HL-60 (cell line): ENCODE results near the gene RAB44.

ENCODE experiments used
- DNase-seq, 2 experiments: peaks; one replicate each; pipeline ENCODE4 v3.0.0-alpha.2; 2010 to 2020; ENCODE audit warnings: low read depth in 1 of 2, low spot score in 1 of 2
- H3K27ac ChIP-seq: fragments of 250-450 bp; sonication (Bioruptor Pico); replicated peaks from 2 replicates; pipeline ENCODE4 v1.5.1; 2020; ENCODE audit warnings: mild to moderate bottlenecking, moderate library complexity
- H3K27me3 ChIP-seq: fragments of 250-450 bp; sonication (Bioruptor Pico); 2 replicates; pipeline ENCODE4 v1.5.1; 2021; ENCODE audit warnings: mild to moderate bottlenecking, moderate library complexity; ENCODE audit not compliant: insufficient read depth, poor library complexity, severe bottlenecking
- H3K4me3 ChIP-seq: replicated peaks from 2 replicates; pipeline ENCODE4 v1.5.1; 2011; ENCODE audit warnings: mild to moderate bottlenecking, control low read depth, low read length; ENCODE audit not compliant: insufficient read depth
- GABPA ChIP-seq: IDR thresholded peaks from 2 replicates; pipeline ENCODE4 v1.6.1; 2012; ENCODE audit warnings: low read depth
- POLR2AphosphoS5 ChIP-seq: IDR thresholded peaks from 2 replicates; pipeline ENCODE4 v1.6.1; 2012; ENCODE audit warnings: low read depth
- SPI1 ChIP-seq: IDR thresholded peaks from 2 replicates; pipeline ENCODE4 v1.6.1; 2012; ENCODE audit warnings: low read depth, mild to moderate bottlenecking, borderline replicate concordance
- TF ChIP-seq, protein P1 (sequence below): IDR thresholded peaks from one replicate; pipeline ENCODE4 v1.5.1; 2011; ENCODE audit warnings: low read length, control low read depth, inconsistent platforms; ENCODE audit not compliant: insufficient read depth
- TF ChIP-seq, protein P2 (sequence below): IDR thresholded peaks from 2 replicates; pipeline ENCODE4 v1.6.1; 2012; ENCODE audit warnings: low read depth; ENCODE audit not compliant: insufficient replicate concordance

The RAB44 gene

GRCh38 chr6:36758516-36759147 lies 61.0 kb downstream of the RAB44 start:
- Histone ChIP-seq H3K27ac (no peak overlapping the region), H3K27me3 (no peaks in the 10 kb centered on the region), H3K4me3 (no peak overlapping the region)
- DNase-seq: no peak
- TF ChIP-seq GABPA: no peak
- TF ChIP-seq, protein P1, sequence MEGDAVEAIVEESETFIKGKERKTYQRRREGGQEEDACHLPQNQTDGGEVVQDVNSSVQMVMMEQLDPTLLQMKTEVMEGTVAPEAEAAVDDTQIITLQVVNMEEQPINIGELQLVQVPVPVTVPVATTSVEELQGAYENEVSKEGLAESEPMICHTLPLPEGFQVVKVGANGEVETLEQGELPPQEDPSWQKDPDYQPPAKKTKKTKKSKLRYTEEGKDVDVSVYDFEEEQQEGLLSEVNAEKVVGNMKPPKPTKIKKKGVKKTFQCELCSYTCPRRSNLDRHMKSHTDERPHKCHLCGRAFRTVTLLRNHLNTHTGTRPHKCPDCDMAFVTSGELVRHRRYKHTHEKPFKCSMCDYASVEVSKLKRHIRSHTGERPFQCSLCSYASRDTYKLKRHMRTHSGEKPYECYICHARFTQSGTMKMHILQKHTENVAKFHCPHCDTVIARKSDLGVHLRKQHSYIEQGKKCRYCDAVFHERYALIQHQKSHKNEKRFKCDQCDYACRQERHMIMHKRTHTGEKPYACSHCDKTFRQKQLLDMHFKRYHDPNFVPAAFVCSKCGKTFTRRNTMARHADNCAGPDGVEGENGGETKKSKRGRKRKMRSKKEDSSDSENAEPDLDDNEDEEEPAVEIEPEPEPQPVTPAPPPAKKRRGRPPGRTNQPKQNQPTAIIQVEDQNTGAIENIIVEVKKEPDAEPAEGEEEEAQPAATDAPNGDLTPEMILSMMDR: no peak
- TF ChIP-seq POLR2AphosphoS5: no peak
- TF ChIP-seq SPI1: no peak
- TF ChIP-seq, protein P2, sequence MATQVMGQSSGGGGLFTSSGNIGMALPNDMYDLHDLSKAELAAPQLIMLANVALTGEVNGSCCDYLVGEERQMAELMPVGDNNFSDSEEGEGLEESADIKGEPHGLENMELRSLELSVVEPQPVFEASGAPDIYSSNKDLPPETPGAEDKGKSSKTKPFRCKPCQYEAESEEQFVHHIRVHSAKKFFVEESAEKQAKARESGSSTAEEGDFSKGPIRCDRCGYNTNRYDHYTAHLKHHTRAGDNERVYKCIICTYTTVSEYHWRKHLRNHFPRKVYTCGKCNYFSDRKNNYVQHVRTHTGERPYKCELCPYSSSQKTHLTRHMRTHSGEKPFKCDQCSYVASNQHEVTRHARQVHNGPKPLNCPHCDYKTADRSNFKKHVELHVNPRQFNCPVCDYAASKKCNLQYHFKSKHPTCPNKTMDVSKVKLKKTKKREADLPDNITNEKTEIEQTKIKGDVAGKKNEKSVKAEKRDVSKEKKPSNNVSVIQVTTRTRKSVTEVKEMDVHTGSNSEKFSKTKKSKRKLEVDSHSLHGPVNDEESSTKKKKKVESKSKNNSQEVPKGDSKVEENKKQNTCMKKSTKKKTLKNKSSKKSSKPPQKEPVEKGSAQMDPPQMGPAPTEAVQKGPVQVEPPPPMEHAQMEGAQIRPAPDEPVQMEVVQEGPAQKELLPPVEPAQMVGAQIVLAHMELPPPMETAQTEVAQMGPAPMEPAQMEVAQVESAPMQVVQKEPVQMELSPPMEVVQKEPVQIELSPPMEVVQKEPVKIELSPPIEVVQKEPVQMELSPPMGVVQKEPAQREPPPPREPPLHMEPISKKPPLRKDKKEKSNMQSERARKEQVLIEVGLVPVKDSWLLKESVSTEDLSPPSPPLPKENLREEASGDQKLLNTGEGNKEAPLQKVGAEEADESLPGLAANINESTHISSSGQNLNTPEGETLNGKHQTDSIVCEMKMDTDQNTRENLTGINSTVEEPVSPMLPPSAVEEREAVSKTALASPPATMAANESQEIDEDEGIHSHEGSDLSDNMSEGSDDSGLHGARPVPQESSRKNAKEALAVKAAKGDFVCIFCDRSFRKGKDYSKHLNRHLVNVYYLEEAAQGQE: no peak

GRCh38 chr6:36759148-36759759 lies 61.6 kb downstream of the RAB44 start:
- Histone ChIP-seq H3K27me3 (no peaks in the 10 kb centered on the region), H3K4me3 (no peak overlapping the region), H3K27ac (no peak overlapping the region)
- peak in 1 of 2 experiments; percentile 77 for DNase-seq
- TF ChIP-seq, protein P2: no peak
- TF ChIP-seq, protein P1: peak; percentile 92

- H3K27me3 ChIP-seq: no peaks in the 10 kb centered on the region
- no peak overlapping the region for H3K27ac ChIP-seq
- TF ChIP-seq, protein P1: no peak
- no peak for TF ChIP-seq SPI1
- DNase-seq: no peak
- H3K4me3 ChIP-seq: no peak overlapping the region
These were observed 63.2 kb downstream of the RAB44 start for GRCh38 chr6:36760685-36761435.
